HG02623 (cell line): ENCODE data around the gene AMIGO1.

Source experiments
- ATAC-seq: cut with Tn5 transposase; IDR thresholded peaks from one replicate; pipeline ENCODE4 v1.9.1; 2021; ENCODE audit warnings: moderate library complexity; ENCODE audit not compliant: unreplicated experiment

Gene AMIGO1

GRCh38 chr1:109534307-109534858, 24.9 kb upstream of the AMIGO1 start:
- no peak for ATAC-seq

GRCh38 chr1:109532365-109533136, 23.0 kb upstream of the AMIGO1 start:
- ATAC-seq, result peak; percentile 79

GRCh38 chr1:109531826-109532364, 22.4 kb upstream of the AMIGO1 start:
- no peak for ATAC-seq

- ATAC-seq, result no peak
Observed at GRCh38 chr1:109531380-109531779, 21.9 kb upstream of the AMIGO1 start.

- no peak for ATAC-seq
Observed at GRCh38 chr1:109530457-109531087, 21.0 kb upstream of the AMIGO1 start.

GRCh38 chr1:109529881-109530456, 20.4 kb upstream of the AMIGO1 start:
- ATAC-seq, result no peak

GRCh38 chr1:109528712-109529111, 19.2 kb upstream of the AMIGO1 start:
- no peak for ATAC-seq

GRCh38 chr1:109527846-109528695, 18.5 kb upstream of the AMIGO1 start:
- ATAC-seq, result no peak

DNA sequence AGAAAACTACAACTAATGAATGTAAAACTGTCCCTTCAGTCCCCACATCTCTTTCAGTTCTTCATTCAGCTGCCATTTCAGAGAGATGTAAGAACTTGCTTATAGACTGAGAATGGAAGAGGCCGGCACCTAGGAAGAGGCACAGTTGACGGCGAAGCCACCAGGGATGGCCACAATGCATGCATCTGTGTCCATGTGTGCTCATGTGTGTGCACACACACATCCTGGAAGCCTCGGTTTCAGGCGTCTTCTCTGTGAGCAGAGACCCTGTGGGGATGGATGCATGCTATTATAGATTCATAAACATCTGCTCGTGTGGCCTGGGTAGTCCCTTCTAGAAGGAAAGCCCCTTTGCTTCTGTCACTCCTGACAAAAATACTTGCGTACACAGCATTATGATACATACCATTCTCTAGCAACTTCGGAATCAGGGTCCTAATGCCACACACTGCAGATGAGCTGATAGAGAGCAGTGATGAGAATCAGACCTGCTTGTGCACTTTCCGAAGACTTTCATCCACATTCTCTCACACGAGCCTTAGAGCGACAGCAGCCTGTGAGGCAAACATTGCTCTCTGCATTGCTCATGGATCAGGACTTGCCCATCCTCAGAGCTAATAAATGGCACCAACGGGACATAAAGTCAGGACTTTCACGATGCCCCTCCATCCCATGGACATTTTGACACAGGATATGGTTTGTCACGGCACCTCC, 17.7 kb upstream of the AMIGO1 start:
- ATAC-seq, result peak; percentile 63

DNA sequence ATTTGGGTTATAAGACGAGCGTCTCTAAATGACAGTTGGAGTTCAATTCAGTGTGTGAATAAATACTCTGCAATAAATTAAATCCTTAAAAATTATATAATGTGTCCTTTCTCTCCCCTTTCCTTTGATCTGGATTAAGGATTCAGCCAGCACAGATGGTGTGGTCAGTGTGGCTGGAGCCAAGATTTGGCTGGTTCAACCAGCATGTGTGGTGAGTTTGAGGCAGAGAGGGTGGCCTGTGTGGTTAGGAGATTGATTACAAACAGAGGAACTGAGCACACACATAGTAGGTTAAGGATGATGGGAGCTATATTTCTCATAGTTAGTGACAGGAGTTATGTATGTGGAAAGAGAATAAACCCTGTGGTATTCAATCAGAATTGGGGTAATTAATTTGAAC, 14.2 kb upstream of the AMIGO1 start:
- ATAC-seq, result no peak

- ATAC-seq, result no peak
Observed at GRCh38 chr1:109522026-109522425, 12.5 kb upstream of the AMIGO1 start.

GRCh38 chr1:109521002-109521951, 11.8 kb upstream of the AMIGO1 start:
- no peak for ATAC-seq

DNA sequence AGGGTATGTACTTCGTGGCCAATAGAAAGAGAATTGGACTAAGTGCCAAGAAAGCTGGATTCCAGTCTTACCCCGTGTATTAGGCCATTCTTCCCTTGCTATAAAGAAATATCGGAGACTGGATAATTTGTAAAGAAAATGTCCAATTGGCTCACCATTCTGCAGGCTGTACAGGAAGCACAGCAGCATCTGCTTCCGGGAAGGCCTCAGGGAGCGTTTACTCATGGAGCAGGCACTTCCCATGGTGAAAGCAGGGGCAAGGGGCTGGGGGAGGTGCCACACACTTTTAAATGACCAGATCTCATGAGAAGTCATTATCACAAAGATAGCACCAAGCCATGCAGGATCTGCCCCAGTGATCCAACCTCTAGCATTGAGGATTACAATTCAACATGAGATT, 7.8 kb upstream of the AMIGO1 start:
- no peak for ATAC-seq

DNA sequence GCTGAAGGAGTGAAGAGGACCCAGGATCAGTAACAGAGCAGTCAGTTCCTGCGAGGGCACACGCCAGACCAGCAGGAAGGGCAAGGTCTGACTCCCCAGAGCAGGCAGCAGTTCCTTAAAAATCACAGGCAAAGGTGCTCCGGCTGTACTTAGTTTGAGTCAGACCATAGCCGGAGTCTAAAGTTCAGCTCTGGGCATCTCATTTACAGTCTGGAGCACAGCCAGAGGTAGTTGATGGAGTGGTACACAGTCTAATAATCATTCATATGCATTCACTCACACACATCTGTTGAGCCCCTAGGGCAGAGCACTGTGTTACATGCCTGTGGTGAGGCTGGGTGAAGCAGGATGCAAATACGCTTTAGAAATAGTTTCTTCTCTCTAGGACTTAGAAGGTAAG, 7.3 kb upstream of the AMIGO1 start:
- ATAC-seq, result no peak

DNA sequence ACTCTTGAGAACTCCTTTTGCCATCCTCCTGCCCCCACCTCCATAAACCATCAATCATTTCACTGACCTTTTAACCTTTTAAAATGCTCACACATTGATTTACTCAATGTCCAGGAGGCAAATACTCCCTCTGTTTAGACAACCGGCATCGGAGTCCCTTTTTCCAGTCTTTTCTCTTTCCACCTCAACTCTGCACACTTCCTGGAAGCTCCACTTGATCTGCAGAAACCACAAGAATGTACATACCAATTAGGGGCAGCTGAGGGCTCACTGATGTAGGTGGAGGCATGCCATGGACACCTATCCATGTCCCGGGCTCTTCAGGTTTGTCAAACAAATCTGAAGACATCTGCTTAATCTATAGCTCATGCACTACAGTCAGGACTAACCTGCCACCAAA, 5.3 kb upstream of the AMIGO1 start:
- ATAC-seq, result no peak

DNA sequence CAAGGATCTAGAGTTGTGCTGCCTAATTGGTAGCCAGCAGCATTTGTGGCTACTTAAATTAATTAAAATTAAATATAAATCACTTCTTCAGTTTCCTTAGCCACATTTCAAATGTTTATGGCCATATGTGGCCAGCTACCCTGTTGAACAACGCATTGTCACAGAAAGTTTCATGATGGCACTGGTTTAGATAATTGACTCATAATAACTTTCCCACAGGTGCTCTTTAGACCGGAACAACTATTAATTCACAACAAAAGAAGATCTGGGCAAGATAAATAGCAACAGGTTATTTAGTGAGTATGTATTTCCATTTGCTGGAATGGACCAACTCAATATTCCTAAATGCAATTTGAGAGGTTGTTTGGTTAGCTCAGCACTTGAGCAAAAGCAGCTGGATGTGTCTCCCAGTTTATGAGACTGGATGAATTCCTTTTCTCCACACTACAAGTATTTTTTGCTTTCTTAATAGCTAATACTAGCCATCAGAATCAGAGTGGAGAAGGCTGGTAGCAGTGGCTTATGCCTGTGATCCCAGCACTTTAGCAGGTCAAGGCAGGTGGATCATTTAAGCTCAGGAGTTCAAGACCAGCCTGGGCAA, 3.7 kb upstream of the AMIGO1 start:
- no peak for ATAC-seq

- ATAC-seq, result no peak
Observed at GRCh38 chr1:109508873-109509175, 703 bp downstream of the AMIGO1 start.

DNA sequence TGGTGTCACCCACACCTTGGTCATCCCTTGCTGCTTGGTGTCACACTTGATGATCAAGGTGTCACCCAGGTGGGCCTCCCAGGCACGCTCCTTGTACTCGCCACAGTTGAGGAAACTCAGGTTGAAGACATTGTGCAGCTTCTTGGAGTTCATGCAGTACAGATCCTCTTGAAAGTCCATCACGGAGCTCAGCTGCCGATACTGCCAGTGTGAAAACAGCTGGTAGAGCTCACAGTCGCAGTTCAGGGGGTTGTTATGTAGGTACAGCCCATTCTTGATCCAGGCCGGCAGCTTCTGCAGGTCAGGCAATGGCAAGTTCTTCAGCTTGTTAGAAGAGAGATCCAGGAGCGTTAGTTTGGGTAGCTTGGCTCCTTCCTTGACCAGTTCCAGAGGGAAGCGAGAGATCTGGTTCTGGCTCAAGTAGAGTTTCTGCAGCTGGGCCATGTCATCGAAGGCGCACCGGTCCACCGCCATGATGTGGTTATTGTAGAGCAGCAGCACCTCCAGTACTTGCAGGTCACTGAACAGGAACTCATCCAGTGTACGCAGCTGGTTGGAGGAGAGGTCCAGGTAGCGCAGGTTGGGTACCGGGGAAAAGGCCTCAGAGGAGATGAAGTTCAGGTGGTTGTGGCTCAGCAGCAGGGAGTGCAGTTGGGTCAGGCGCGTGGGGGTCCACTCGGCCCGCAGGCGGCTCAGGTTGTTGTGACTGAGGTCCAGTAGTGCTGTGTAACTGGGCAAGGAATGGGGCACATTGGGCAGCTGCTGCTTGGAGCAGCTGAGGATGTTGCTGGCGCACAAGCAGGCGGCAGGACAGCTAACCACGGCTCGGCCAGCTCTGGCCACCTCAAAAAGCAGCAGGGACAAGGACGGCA, 1.3 kb downstream of the AMIGO1 start:
- no peak for ATAC-seq
